OCI-LY1 (cell line): ENCODE data around the gene MYO18B.

ENCODE experiments used
- CTCF ChIP-seq: fragments of 200-600 bp; sonication (generic), shearing (Covaris generic); IDR thresholded peaks from 2 replicates; pipeline ENCODE4 v1.5.1; 2017; ENCODE audit warnings: mild to moderate bottlenecking, antibody characterized with exemption, low read length, moderate library complexity, mixed read lengths
- EZH2 ChIP-seq: fragments of 200-600 bp; sonication (generic), shearing (Covaris generic); IDR thresholded peaks from 2 replicates; pipeline ENCODE4 v1.8.0; 2017; ENCODE audit warnings: borderline replicate concordance, mixed run types, mild to moderate bottlenecking, antibody characterized with exemption, low read length, moderate library complexity, mixed read lengths

DNA sequence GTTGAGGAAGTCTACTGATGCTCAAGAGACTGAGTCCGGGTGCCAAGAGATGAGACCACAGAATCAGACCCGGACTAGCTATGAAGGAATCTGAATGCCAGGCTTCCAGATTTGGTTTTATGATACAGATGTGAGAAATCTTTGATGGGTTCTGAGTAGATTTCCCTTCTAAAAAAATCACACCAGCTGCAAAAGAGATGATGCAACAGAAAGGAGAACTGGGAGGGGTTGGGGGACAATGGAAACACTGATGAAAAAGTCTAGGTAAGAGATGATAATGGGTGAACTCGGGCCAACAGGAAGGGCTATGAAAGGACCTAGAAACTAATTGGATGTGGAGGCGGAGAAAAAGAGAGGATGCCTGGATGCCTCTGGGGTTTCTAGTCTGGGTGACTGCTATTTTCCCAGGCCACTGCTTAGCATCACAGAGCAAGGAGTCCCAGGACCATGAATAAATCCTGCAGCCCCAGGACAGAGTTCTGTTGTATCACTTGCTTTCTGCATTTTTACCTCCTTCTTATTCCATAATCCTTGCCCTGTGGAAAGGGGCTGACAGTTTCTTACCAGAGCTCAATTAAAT lies 311.8 kb downstream of the MYO18B start:
- TF ChIP-seq CTCF (no peak), EZH2 (no peak)
